Panc1 (cell line): ENCODE measurements around the gene USF3. TPM values are rescaled to one million over a fixed set of nuclear protein-coding genes. Genes with fewer than 3 reads are reported as not detected.

Source experiments
- ATAC-seq: fragments of 200-7000 bp; cut with Tn5 transposase; 2 replicates; pipeline ENCODE4 v1.9.1; 2020; ENCODE audit warnings: mild to moderate bottlenecking, moderate library complexity
- BruUV-seq: library from RNA; stranded (reverse); fragments of 400-500 nt; replicated peaks from 2 replicates; lab custom pipeline; 2021; lab: Mats Ljungman, UMichigan
- CTCF ChIA-PET: fragments of 300-600 bp; sonication (Branson Sonifier 250); formaldehyde crosslinking; loops from one replicate; lab custom pipeline; 2022; ENCODE audit warnings: antibody characterized with exemption; lab: Charles Lee
- POLR2A ChIA-PET: fragments of 300-600 bp; sonication (Branson Sonifier 250); formaldehyde crosslinking; loops from one replicate; lab custom pipeline; 2022; ENCODE audit warnings: antibody characterized with exemption; lab: Charles Lee
- DNase-seq: peaks from one replicate; pipeline ENCODE4 v3.0.0-alpha.2; 2010; ENCODE audit warnings: low read depth, low spot score
- H3K27ac ChIP-seq: 2 replicates; pipeline ENCODE4 v1.5.1; 2011; ENCODE audit warnings: mild to moderate bottlenecking, low read length, inconsistent platforms
- H3K27me3 ChIP-seq: fragments of 200-500 bp; sonication (Bioruptor generic); 2 replicates; pipeline ENCODE4 v1.6.0; 2014; ENCODE audit warnings: low read length, inconsistent platforms; ENCODE audit not compliant: control insufficient read depth, insufficient read depth
- H3K36me3 ChIP-seq: fragments of 200-500 bp; sonication (Bioruptor generic); 2 replicates; pipeline ENCODE4 v1.5.1; 2014; ENCODE audit warnings: inconsistent platforms, mild to moderate bottlenecking, low read length, moderate library complexity; ENCODE audit not compliant: control insufficient read depth, insufficient read depth
- H3K4me1 ChIP-seq: 2 replicates; pipeline ENCODE4 v1.5.1; 2011; ENCODE audit warnings: inconsistent platforms, mild to moderate bottlenecking, low read length, moderate library complexity; ENCODE audit not compliant: control insufficient read depth, insufficient read depth
- H3K4me3 ChIP-seq, 2 experiments: 2 replicates each; pipeline ENCODE4 v1.5.1; 2011 to 2012; ENCODE audit warnings: low read depth in 2 of 2, low read length in 2 of 2, mild to moderate bottlenecking in 2 of 2, inconsistent platforms in 1 of 2, moderate library complexity in 1 of 2
- H3K9me3 ChIP-seq: fragments of 200-500 bp; sonication (Bioruptor generic); 2 replicates; pipeline ENCODE4 v1.5.1; 2014; ENCODE audit warnings: low read depth, mild to moderate bottlenecking, inconsistent platforms, low read length, moderate library complexity; ENCODE audit not compliant: control insufficient read depth, insufficient read depth
- CTCF ChIP-seq: fragments of 450-650 bp; IDR thresholded peaks from 2 replicates; pipeline ENCODE4 v1.5.1; 2017; ENCODE audit warnings: mild to moderate bottlenecking
- POLR2AphosphoS5 ChIP-seq: IDR thresholded peaks from 2 replicates; pipeline ENCODE4 v1.6.1; 2012; ENCODE audit warnings: mild to moderate bottlenecking, low read depth, low read length, moderate library complexity
- REST ChIP-seq, 2 experiments: IDR thresholded peaks; 2 replicates each; pipeline ENCODE4 v1.6.1; 2011 to 2012; ENCODE audit warnings: low read depth in 2 of 2, control low read depth in 1 of 2, low read length in 1 of 2, mild to moderate bottlenecking in 1 of 2, moderate library complexity in 1 of 2; ENCODE audit not compliant: insufficient read depth in 1 of 2
- SIN3A ChIP-seq: IDR thresholded peaks from 2 replicates; pipeline ENCODE4 v1.6.1; 2012; ENCODE audit warnings: low read depth, mild to moderate bottlenecking, low read length, moderate library complexity, borderline replicate concordance; ENCODE audit not compliant: insufficient read depth
- TCF7L2 ChIP-seq: IDR thresholded peaks from 2 replicates; pipeline ENCODE4 v1.6.1; 2011; ENCODE audit warnings: mild to moderate bottlenecking, low read depth, low read length, inconsistent platforms
- in situ Hi-C: cut with HindIII; loops from 2 replicates; pipeline ENCODE4 v1.10.0; 2016; ENCODE audit warnings: low sequenced_read_pairs, low pct_unique_long_range_greater_than_20kb
- intact Hi-C: fragments of 100-400 bp; cut with micrococcal nuclease; formaldehyde crosslinking; loops from one replicate; pipeline ENCODE4 v1.10.0; 2022; ENCODE audit not compliant: unreplicated experiment
- total RNA-seq: library from RNA; stranded (reverse); gene quantifications from one replicate; pipeline ENCODE4 v1.2.1, GENCODE V29; 2021; ENCODE audit not compliant: unreplicated experiment

USF3 gene
- total RNA-seq, 1 experiment from 2014 or later: 18.2 TPM

- DNase-seq: peak; percentile 45
- Histone ChIP-seq H3K27me3 (peaks cover 2% of the 10 kb centered on the region; the same call in 1 of the 2 replicates), H3K27ac (no peak overlapping the region), H3K4me3 (no peak overlapping the region), H3K4me1 (no peaks in the 10 kb centered on the region), H3K9me3 (no peaks in the 10 kb centered on the region), H3K36me3 (no peaks in the 10 kb centered on the region)
- intact Hi-C loops: loop anchor here (1.0 to 10.0 kb wide), 5 partner anchors 48 to 576 kb away; no protein-coding TSS in a partner anchor
- peak; percentile 98 for ATAC-seq
- no TSS peak for BruUV-seq
- TF ChIP-seq TCF7L2 (no peak), REST (IDR thresholded peaks at IDR 0.05; ENCODE audit: insufficient read depth in 1 of 2, low read depth in 2 of 2, low read length in 1 of 2) (no peak), CTCF (peak; percentile 99)
- CTCF ChIA-PET: no interaction called here
- POLR2A ChIA-PET: no interaction called here
- in situ Hi-C loops: no loop called here
Observed at GRCh38 chr3:113626503-113627371, 69.7 kb downstream of the USF3 start.

GRCh38 chr3:113625834-113626233, 70.6 kb downstream of the USF3 start:
- H3K4me3 ChIP-seq: 0 out of 4 replicates have a peak overlapping the region, but pooled peaks of 1 of the 2 experiments have one; percentile 4
- in situ Hi-C loops (no loop called here), intact Hi-C loops (loop anchor here (1.0 to 10.0 kb wide), 5 partner anchors 48 to 575 kb away; no protein-coding TSS in a partner anchor)
- H3K36me3 ChIP-seq: no peaks in the 10 kb centered on the region
- TF ChIP-seq TCF7L2 (no peak), CTCF (no peak), SIN3A (no peak), REST (IDR thresholded peaks at IDR 0.05; ENCODE audit: insufficient read depth in 1 of 2, low read depth in 2 of 2, low read length in 1 of 2) (no peak), POLR2AphosphoS5 (no peak)
- BruUV-seq: no TSS peak
- peaks cover 2% of the 10 kb centered on the region; the same call in 1 of the 2 replicates for H3K27me3 ChIP-seq
- POLR2A ChIA-PET: interaction anchor here (0.6 kb wide), 1 partner anchor 115 kb away, joined by 3 read pairs; no protein-coding TSS in a partner anchor
- H3K9me3 ChIP-seq: no peaks in the 10 kb centered on the region
- DNase-seq: no peak
- CTCF ChIA-PET: no interaction called here
- no peaks in the 10 kb centered on the region for H3K4me1 ChIP-seq
- H3K27ac ChIP-seq: no peak overlapping the region
- no peak for ATAC-seq
